Stimulated activated CD8-positive, alpha-beta memory T cell treated with anti-CD3 and anti-CD28 coated beads, Interleukin-15, amount 100 ng/mL, for 1 hour (primary cell): ENCODE results near the gene TMEM150C.

Experiments
- DNase-seq: peaks from one replicate; pipeline ENCODE4 v3.0.0-alpha.2; 2020; ENCODE audit warnings: low read depth

TMEM150C gene

DNA sequence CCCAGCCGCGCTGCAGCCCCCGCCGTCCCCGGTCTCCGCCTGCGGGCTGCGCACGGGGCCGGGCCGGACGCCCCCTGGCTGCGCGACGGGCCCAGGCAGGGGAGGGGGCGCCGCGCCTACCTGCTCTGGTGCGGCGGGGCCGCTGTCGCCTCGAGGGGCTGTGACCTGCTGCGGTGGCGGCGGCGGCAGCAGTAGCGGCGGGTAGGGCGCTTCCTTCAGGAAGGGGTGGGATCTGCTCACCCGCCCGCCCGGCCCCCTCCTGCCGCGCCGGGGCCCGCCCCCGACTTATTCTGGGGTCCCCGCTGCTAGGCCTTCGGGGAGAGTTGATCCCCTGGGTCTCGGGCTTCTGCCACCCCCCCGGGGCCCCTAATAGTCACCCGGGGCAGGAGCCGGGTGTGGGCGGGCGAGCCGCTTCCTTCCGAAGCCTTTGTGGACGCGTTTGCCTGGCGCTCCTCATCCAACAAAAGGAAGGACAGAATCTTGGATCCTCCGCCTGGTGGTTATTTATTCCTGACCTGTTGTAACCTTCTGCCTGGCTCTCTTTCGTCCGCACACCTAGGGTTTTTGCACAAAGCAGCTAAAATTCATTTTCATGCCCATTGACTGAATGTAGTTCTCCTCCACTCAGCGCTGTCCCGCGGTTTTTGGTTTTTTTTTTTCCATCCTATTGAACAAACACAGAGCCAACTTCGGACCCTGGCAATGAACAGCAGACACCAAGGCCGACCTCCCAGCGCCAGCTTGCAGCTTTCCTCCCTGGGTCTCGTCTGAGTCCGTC, at the start of gene TMEM150C:
TSS of gene TMEM150C (minus strand) at position 203 of the 778 bp plus-strand sequence. CDS start 57,331 bp downstream, outside the sequence.
- no peak for DNase-seq

DNA sequence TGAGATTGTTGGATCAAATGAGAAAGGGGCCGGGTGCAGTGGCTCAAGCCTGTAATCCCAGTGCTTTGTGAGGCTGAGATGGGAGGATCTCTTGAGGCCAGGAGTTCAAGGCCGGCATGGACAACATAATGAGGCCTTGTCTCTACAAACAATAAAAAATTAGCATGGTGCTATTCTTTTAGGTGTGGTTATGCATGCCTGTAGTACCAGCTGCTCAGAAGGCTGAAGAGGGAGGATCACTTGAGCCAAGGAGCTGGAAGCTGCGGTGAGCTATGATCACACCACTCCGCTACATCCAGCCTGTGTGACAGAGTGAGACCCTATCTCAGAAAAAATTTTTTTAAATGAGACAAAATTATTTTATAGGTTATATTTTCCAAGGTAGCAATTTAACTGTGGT, 49.7 kb upstream of the TMEM150C start:
- no peak for DNase-seq

DNA sequence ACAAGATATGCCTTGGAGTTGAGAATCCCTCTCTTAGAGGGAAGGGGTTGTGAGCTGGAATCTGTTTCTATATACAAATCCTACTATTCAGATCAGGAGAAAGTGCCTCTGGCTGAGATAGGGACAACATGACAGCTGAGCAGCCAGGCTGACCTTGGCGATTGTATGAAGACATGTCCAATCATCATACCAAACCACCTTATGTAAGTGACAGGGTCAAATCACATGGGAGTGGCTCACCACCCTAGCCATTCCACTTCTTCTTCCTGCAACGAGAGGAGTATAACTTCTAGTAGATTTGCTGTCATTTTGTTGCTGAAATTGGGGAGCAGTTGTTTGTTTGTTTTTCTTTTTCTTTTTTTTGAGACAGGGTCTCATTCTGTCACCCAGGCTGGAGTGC, 48.3 kb upstream of the TMEM150C start:
- DNase-seq, result no peak

DNA sequence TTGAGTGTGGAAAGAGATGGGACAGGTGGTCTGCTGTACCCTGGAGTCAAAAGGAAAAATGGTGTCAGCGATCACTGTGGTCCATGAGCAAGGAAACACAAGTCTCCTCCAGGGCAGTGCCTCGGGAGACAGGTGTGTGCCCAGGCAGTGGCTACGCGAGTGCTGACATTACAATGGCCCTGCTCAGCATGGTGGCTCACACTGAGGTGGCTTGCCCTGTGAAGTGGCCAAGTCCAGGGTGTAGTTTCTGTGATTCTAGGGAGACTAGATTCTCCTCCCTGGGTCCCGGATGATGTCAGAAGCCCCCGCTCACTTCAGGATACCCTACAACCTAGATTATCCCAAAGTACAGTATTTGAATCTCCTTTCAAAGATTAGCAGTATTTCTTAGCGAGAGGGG, 44.8 kb upstream of the TMEM150C start:
- DNase-seq, result no peak

DNA sequence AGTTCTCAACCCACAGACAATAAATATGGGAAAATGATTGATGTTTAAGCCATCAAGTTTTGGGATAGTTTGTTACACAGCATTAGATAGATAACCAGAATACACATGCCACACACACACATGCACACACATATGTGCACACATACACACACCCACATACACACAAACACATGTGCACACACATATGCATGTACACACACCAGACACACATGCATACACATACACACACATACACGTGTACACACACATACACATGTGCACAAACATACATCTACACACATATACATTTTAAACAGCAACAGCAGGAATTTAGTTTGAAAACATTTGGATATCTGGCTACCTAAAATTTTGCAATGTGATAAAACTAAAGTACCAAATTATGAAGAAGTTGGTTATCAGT, 42.7 kb upstream of the TMEM150C start:
- no peak for DNase-seq

DNA sequence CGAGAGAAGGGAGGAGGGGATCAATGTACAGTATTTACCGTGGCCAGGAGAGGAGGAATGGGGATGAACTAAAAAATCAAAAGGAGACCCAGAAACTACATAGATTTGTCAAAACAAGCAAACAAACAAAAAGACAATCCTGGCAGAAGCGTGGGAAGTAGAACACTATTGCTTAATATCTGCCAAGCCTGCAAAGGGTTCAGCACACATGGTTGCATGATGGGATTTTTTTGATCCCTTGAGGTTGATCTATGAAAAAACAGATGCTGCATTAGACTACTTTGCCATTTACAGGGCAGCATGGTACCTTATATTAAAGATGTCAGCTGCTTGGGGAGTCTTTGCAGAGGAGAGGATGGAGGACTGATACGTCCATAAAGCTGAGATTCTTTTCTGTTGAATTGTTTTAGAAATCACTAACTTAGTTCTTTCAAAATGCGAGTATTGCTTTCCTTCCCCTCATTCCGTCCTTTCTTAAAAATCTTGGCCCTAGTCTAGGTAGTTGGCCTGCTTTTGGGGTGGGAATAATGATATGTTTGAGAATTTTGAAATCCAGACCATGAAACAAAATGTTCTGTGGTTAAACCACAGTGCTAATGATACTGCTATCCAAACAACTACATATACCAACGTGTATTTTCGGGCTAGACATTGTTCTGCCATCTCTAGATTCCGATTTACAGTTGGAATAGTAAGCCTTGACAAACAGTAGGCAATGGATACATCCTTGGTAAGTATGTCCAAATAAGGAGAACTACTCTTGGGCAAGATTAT, 39.6 kb upstream of the TMEM150C start:
- DNase-seq, result no peak

DNA sequence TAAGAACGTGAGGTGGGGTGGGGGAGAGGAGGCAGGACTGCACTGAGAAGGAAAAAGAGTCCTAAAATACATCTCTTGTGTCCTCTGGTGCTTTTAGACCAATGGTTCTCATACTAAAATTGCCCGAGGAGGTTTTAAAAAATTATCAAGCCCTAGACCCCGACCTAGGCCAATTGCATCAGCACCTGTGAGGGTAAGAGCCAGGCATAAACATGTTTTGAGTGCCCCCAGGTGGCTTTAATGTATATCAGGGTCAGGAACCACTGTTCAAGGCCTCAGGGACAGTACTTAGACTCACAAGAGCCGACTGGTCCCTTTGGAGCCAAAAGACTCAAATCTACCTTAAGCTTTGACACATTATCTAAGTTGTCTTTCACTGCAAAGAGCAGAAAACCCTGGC, 37.5 kb upstream of the TMEM150C start:
- no peak for DNase-seq

DNA sequence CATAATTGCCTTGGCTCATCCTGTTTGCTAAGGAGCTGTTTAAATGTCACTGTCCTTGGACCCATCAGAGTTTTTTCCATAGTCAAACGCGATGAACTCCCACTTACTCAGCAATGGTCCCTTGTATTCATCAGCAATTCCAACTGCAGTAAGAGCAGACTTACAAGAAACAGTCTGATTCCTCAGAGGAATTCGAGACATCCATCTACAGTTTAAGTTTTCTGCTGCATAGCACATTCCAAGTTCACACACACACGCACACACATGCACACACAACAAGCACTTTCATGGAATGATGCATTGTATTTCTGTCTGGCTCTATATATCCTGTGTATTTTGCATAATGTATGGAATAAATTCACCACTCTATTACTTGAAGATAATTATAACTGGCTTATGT, 32.7 kb upstream of the TMEM150C start:
- no peak for DNase-seq

DNA sequence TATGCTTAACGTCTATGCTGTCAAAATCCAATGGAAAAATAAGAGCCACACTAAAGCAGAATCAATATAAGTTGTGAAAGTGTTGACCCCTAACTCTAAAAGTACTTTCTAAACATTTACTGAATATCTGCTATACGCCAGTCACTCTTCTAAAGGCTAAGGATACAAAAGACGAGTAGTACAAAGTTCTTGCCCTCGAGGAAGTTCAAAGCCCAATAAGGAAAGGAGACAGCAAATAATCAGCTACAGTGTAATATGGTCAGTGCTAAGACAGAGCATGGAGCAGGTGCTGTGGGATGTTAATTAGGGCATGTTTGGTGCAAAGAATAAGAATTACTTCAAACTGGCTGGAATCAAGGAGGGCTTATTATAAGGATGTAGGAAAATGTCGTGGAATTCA, 31.6 kb upstream of the TMEM150C start:
- no peak for DNase-seq

DNA sequence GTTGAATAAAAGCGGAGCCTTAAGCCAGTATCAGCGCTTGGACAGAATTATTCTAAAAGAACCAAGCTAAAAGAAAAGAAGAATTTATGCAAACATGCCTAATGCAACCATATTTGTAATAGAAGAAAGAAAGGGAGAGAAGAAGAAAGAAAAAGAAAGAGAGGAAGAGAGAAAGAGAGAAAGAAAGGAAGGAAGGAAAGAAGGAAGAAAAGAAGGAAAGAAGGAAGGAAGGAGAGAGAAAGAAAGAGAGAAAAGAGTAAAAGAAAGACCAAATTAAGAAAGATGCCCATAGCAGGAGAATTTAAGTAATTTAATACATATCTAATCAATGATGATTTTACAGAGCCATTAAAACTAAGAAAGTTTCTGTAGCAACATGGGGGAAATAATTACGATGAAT, 30.9 kb upstream of the TMEM150C start:
- no peak for DNase-seq

DNA sequence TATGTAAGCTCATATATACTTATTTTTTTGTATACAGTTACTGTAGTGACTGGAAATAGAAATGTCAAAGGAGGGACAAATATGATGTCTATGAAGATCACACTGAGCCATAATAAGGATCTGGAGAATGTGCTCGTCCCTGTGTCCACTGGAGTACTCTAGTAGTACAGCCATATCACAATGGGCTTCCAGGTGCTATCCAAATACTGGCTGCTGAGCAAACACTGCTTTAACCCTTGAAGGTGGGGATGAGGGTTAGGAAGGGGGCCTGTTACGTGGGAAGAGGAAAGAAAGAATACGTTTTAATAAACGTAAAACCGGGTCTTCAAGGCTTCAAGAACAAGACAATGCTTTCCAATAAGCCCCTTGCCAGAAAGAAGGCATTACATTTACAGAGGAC, 29.8 kb upstream of the TMEM150C start:
- no peak for DNase-seq

DNA sequence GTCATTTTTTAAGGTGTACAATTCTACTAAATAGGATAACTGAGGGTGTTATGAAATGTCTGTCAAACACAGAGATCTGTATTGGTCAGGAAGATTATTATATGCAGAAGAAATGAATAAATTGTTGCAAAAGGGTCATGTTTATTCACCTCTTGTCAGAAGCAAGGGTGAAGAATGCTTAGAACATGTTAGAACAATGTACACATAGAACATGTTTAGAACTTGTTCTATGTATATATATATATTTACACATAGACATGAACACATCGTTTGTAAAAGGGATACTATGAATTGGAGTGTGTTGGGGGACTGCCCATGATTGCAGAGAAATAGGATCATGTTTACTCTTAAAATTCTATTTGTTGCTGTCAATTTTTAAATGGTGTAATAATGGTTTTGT, 28.0 kb upstream of the TMEM150C start:
- no peak for DNase-seq

DNA sequence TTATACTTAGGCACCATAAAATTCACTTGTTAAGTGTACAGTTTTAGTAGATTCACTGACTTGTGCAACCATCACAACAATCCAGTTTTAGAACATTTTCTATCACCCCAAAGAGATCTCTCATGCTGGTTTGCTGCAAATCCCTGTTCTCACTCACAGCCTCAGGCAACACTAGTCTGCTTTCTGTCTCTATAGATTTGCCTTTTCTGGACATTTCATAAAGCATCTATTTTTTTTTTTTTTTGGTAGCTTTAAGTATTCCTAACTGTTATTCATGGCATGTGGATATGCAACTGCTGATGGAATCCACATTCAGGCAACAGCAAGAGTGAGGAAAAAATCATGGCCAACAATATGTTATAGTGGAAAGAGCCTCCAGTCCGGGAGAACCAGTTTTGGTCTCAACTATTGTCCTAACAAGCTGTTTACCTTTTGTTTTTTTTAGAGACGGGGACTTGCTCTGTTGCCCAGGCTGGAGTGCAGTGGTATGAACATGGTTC, 27.0 kb upstream of the TMEM150C start:
- DNase-seq, result no peak

DNA sequence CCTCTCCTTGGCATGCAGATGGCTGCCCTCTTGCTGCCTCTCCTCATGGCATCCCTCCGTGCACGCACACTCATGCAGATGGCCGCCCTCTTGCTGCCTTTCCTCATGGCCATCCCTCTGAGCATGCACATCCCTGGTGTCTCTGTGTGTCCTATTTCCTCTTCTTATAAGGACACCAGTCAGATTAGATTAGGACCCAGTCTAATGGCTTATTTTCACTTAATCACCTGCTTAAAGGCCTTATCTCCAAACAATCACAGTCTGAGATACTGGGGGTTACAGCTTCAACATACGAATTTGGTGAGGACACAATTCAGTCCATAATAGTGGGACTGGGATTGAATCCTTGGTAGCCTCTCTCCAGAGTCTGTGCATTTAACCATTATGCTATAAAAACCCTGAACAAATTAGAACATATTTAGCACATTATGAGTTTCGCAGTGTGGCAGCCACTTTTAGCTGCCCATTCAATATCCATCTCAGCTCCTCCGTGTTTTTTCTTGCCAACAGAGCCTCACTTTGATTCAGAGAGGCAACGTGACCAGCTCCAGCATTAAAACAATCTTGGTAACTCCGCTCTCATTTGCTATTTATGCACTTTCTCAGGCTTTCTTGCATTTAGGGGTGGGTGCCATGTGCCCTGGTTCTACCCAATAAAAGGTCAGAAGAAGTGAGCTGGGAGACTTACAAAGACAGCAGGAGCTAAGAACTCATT, 26.2 kb upstream of the TMEM150C start:
- DNase-seq, result no peak

DNA sequence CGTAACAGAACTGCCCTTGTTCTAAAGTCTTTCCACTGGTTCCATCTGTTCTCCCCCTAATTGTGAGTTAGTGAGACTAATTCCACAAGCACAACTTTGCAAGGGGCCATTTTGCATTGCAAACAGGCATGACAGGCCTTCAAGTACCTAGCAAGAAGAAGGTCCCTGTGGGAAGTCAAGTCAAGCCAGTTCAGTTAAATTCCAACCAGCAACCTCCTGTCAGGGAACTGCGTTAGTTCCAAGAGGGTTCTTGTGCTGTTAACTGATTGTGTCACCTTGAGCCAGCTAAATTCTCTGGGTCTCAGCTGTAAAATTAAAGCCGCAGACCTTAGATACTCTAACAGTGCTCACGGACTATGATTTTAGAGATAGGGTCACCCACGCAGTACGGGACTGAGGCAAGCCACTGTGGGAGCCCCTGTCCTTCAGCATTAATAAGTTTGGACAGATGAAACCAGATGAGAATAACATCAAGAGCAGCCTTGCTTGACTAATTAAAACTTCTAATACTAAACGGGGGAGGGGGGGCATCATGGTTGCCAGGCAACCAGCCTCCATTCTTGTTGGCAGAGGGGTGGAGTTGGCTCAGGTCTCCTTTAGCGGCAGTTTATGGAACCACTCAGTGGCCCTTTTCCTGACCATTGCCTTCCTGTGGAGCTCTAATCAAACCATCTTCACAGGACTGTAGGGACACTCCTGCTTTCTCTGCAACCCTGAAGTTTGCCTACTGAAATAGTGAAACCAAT, 24.1 kb upstream of the TMEM150C start:
- DNase-seq, result no peak

DNA sequence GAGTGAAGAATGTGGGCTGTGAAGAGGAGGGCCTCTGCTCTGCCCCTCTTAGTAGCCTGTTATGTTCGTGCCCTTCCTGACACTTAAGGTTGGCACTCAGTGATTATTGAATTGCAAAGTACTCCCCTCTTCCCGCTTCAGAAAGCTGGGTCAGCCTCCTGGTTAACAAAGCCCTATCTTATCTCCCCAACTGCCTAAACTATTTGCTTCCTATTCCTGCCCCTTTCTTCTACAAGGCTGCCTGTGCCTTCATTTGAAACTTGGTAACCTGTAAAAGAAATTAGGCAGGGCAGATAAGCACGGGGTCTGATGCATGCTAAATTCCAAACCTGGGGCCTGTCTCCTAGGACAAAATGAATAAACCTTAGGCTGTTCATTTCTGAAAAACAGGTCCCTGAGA, 23.1 kb upstream of the TMEM150C start:
- no peak for DNase-seq

DNA sequence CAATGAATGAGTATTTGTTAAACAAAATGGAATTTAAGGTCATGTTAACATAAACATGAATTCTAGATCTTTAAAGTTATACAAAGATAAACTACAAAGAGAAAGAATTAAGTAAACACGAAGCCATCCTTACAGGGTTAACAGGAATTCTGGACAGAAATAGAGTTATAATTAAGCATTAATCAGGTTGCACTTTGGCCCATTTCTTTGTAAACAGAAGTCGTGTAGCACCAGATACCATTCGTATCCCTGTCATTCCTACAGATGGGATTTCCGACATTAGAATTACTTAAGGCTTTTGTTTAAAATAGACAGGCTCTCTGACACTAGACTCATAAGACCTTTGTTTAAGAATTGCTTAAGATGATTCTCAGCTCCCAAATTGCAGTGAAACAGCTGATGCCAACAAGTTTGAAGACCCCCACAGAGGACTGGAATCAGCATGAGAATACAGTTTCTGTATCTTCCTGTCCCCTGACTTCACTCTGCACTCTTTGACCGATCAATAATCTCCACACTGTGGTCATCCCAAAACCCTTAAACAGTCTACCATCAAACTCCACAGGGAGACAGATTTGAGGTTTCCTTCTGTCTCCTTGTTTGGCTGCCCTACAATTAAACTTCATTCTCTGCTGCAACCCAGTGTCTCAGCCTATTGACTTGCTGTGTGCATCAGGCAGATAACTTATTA, 22.3 kb upstream of the TMEM150C start:
- DNase-seq, result no peak

DNA sequence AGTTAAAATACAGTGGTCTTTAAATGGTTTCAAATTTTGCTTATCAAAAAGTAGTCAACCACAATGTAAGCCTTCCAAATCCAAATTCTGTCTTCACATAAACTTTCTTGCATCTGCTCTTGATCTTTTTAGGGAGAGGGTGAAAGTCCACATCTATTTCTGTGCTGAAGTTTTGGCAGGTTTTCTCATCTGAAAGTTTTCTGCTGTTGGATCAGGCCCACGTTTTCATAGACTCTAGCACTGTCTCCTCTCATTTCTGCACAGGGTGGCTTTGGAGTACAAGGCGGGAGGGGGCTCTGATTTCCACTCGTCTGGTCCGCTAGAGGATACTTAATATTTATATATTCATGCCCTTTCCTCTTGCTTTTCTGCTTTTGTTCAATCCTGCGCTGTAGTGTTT, 18.1 kb upstream of the TMEM150C start:
- DNase-seq, result no peak

DNA sequence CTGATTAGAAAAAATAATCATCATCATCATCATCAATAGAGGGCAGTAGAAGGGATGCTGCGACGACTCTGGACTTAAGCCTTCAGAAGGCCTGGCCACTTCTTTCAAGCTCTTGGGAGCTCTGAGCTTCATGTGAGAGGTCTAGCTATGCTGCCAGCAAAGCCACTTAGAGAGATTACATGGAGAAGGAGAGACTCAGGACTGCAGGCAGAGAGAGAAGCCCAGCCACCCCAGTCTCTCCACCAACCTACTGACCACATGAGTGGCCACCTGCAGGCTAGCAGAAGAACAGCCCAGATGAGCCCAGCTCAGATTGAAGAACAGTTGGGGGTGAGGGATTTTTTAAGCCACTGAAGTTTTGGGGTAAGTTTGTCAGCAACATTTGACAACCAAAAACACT, 17.1 kb upstream of the TMEM150C start:
- no peak for DNase-seq

DNA sequence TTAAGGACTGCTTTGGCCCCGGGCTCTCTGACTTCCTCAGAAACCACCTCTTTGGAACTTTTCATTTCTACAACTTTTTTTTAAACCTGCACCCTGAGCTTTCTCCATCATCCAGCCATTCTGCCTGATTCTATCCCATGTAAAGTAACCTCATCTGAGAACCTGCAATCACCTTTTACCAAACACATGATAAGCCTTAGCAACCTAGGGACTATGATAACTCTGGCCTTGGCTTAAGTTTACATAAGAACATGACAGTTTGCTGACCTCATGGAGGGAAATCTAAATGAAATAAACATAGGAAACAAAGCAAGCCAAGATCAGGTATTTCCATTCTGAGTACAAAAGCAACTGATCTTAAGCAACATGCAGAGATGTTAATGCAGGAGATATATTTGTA, 15.7 kb upstream of the TMEM150C start:
- DNase-seq, result no peak

DNA sequence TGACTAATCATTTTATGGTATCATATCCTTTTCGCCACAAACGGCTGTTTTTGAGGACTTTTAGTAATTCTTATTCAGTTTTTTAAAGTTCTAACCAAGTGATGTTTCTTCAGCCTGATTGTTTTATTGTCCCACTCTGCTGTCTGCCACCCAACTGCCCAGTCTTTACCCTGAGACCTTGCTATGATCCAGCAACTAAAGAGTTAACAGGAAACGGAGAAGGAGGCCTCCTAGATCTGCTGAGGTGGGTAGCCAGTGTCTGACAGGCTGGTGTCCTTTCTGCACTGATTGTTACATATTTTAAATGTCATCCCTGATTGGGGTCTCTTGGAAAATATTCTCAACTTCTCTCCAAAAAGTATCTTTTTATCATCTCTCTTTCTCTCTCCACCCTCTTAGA, 7.9 kb upstream of the TMEM150C start:
- DNase-seq, result no peak
